A549 (cell line): ENCODE measurements around the gene ITSN1.

Experiments used
- RARB ChIP-seq: fragments of 250-450 bp; sonication (Bioruptor Pico); IDR thresholded peaks from 2 replicates; pipeline ENCODE4 v1.8.0; 2021; ENCODE audit warnings: mild to moderate bottlenecking, moderate library complexity
- ZFP36 ChIP-seq: fragments of 450-650 bp; IDR thresholded peaks from 2 replicates; pipeline ENCODE4 v1.6.1; 2014; ENCODE audit warnings: borderline replicate concordance; ENCODE audit not compliant: partially characterized antibody

DNA sequence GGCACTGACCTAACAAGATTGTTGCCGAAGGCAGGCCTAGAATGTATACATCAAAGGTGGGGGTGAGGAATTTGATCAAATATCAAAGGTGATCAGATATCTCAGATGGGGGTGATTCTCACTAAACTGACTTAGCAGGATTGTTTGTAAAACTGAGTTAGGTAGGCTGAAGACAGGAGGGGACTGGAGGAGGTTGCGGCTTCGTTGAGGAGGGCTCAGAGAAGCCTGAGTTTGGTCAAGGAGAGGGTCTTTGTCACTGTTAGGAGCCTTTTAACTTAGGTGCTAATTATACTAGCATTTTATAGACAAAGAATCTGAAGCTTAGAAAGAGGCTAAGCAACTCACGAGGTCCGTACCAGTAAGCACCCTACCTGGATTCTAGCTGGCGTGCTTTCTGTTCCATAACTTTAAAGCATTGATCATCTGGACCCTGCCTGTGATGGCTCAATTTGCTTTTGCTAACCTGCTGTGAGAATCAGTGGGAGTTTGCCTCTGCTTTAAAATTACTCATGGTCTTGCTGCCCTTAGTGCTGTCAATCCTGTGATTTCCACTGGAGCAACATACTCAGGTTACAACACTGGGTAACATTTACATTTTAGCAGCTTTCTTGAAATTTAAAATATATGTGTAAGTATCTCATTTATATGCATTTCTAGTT lies 49.8 kb downstream of the ITSN1 start:
- TF ChIP-seq ZFP36 (no peak), RARB (CRISPR knock-in tag) (no peak)
